Measurements from ENCODE around the gene ARHGDIG.
"Not testable (repeated sequence)": the region's sequence is repeated elsewhere in the genome, so short reads cannot be mapped to it uniquely, and the experiment has no call there.

The ARHGDIG gene

DNA sequence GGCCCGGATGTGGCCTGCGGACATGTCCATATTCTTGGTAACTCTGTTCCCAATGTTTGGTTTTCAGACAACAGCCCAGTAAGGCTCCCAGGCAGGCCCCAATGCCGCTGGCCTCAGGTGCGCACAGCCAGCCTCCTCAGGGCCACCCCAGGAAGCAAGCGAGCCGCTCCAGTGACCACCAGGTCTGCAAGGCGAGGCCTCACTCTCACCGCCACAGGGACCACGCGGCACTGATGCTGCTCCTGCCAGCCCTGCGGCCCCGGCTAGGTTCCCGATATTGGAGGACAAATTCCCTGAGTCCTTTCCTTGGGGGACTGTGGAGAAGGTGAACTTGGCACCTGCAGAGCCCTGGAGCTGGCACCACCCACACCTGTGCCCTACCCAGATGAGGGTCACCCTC is 21.6 kb downstream of the ARHGDIG start:
- no peak for DNase-seq

DNA sequence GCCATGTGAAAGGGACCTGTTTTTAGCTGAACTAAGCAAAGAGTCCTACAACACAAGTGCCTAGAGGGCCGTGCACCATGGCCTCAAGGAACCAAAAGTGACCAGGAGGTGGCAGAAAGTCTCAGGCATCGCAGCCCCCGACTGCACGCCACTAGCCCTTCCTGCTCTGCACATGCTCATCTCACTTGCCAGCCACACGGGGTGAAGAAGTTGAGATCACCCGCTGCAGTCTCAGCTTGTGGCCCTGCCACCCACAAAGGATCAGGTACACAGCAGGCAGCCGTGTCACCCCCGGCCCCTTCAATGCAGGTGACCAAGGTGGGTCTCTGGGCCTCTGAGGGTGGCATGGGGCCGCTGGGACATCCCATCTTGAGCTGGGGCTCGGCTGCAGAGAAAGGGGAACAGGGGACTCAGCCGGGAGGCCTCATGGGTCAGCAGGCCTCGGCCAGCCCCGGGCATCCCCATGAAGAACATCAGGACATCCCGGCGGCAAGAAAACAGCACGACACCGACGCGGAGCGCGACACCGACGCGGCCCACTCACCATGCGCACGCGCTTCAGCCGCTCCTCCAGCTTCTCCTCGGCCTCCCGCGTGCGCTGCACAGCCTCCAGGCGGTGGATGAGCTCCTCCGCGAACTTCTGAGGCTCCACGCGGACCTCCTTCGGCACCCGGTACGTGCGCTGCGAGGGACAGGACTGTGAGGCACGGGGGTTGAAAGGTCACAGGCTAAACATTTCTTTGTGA is 23.5 kb downstream of the ARHGDIG start:
- DNase-seq: no peak

DNA sequence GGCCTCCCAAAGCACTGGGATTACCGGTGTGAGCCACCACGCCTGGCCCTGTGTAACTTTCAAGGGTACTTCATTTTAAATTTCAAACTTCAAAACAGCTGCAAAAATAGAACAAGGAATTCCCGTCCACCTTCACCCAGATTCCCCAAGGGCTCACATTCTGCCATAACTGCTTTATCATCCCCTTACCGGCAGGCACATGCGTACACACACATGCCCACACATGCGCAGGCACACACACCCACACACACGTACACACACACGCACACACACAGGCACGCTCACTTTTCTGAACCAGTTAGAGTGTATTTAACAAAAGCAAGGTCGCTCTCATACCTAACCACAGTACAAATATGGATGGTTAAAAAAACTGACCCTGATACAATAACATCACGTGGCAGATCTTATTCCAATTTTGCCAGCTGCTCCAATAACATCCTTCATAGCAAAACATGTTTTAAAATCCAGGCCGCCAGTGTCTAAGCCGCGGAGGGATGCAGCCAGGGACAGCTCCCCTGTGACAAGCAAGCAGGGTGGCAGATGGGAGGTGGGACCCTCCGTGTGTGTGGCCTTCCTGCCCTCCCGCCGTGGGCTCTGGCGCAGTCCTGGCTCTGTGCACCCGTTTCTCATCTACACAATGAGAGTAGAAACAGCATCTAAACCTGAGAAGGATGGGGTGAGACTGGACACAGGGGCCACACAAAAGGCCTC is 25.7 kb downstream of the ARHGDIG start:
- no peak for DNase-seq

DNA sequence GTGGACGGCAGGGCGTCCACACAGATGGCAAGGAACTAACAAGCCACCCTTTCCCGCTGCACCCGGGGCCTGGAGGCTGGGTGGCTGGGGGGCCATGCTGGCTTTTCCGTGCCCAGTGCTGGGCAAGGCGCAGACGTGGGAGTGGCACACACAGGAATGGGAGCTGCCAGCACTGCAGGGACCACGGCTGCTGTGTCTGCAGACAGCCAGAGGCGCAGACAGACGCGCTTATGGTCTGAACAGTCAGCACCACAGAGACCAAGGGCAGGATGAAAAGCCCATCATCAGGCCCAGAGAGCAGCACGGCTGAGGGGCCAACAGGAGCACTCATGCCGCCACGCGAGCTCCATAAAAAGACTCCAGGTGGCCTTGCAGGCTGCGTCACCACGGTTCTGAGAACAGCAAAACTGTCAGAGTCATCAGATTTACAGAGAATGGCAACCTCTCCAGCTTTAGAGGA is 26.6 kb downstream of the ARHGDIG start:
- no peak for DNase-seq

DNA sequence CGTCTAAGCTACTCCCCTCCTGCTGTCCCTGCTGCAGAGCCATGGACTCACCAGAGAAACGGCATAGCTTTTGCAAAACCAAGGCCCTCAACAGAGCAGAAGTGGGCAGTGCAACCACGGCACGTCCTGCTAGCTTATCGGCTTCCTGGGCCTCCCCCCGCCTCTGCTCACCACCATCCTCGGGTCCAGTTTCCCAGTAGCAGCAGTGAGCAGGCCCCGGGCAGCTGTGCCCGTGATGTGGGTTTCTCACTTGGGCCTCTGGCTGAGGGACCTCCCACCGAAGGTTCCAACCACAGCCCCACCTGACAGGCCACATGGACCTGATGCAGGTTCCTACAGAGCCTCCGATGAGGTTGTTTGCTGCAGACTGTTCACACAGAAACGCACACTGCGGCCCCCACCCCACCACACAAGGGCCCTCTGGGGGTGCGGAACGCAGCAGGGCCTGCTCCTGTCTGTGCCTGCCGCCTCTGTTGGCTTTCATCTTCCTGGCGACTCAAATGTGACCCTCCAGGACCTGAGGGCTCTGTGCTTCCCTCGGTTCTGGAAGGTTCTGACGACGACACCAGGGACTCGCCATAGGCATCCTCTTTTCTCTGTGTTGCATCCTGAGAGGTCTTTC is 27.4 kb downstream of the ARHGDIG start:
- DNase-seq: no peak

DNA sequence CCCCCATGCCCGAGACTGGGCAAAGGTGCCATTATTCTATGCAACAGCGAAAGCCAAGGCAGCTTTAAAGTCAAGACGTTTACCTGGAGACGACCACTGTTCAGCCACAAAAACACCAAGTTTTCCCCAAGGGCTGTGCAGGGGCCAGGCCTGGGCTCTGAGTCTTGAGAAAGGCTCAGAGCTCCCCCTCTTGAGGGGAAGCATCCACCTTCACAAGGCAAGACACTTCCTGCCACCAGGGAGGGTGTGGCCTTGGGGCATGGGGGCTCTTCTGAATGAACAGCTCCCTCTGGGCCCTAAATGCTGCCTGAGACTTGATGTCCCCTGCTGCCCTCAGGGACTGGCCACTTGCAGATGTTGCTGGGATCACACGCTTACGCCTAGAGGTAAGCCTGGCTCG is 29.1 kb downstream of the ARHGDIG start:
- no peak for DNase-seq

DNA sequence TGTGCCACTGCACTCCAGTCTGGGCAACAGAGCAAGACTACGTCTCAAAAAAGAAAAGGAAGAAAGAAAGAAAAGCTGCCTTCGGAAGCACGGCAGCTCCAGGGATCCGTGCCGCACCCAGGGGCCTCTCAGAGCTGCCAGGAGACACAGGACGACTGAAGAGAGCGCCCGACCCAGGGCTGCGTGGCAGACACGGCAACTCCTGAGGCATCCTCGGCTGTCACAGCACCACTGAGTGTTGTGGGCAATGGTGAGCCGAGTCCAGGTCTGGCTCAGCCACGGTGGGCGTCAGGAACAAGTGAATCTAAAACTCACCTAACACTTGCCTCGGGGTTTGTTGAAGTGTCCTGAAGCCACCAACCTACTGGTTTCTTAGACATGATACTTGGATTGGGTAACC is 31.3 kb downstream of the ARHGDIG start:
- DNase-seq: no peak

DNA sequence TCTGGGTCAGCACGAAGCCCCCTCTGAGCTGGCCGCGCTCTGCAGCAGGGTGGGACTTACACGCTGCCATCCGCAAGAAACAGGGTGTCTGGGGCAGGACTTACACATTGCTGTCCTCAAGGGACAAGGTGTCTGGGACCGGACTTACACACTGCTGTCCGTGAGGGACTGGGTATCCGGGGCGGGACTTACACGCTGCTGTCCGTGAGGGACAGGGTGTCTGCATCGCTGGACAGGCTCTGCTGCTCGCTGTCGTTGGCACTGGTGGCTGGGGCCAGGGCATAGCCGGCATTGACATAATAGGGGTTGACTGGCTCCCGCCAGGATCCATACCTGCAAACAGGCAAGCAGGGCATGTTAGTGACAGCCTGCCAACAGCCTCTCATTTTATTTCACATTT is 34.0 kb downstream of the ARHGDIG start:
- DNase-seq: no peak

DNA sequence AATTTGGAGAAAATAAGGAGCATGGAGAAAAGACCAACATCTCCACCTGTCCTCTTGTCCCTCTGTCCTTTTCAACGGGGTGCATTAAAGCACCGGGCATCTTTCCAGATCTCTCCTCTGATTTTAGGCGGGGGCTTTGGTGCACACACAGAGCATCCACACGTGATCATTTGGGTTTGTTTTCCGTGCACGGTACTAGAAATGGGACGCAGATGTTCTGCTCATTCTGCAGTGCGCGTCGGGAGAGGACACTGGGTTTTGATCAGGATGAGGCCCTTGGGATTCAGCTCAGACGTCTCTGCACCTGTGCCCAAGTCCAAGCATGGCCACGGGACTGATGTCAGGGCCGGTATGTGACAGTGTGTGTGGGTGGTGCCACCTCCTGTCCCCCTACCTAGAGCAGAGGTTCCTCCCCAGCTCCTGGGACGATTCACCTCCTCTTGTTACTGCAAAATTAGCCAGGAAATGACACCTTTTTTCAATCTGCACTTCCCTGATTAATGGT is 34.5 kb downstream of the ARHGDIG start:
- DNase-seq: no peak

DNA sequence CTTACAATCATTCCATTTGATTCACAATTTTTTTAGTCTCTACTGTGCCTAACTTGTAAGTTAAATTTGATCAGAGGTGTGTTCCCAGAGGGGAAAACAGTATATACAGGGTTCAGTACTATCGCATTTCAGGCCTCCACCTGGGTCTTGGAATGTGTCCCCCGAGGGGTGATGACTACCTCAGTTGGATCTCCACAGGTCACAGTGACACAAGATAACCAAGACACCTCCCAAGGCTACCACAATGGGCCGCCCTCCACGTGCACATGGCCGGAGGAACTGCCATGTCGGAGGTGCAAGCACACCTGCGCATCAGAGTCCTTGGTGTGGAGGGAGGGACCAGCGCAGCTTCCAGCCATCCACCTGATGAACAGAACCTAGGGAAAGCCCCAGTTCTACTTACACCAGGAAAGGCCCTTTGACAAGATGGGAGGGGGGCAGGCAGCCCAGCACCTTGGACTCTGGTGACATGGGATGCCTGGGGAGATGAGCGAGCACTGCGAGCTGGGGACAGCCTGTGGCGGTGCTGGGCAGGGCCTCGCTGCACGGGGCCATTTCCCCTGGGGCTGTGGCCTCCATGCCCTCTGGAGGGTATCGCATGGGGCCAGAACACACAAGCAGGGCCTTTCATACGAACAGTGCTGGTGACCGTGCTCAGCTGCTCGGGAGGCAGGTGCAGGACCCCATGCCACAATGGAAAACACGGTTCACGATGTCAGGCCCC is 36.5 kb downstream of the ARHGDIG start:
- DNase-seq: no peak

DNA sequence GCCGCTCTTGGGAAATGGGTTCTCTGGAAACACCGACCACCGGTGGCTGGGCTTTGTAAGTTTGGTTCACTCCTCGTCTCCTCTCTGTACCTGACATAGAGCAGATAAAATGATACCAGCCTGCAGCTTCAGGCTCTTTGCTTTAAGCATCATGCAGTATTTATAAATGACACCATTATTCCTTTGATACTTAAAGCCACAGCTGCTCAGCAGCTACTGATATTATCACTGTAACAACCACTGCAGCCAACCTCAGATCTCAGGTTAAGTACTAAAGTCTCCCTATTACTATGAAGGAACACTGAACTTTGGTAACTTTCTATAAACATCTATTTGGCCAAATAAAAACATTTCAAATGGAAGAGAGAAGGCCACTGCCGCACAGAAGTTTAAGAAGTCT is 37.2 kb downstream of the ARHGDIG start:
- DNase-seq: no peak

DNA sequence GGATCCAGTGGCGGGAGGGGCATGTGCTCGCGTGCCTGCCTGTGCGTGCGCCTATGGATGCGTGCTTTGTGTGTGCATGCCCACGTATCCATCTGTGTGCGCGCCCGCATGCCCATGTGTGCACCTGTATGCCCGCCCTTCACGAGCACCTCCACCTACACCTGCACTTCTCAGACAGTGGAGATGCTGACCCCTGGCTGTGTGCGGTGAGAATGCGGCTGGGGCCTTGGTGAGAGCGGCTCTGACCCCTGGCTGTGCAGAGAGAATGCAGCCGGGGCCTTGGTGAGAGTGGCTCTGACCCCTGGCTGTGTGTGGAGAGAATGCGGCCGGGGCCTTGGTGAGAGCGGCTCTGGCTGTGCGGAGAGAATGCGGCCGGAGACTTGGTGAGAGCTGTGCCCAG is 38.2 kb downstream of the ARHGDIG start:
- no peak for DNase-seq

DNA sequence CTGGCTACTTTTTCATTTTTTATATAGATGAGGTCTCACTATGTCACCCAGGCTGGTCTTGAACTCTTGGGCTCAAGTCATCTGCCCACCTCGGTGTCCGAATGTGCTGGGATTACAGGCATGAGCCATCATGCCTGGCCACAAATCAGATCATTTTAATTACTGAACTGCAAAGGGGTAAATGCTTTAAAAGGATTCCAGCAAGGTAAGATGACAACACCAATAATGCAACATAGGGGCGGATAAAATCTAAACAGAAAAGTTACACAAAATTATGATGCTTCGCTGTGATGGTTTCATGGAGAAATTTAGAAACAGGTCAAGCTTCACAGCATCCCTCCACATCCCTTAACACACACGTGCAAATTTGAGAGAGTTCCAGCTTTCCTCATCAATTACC is 39.8 kb downstream of the ARHGDIG start:
- DNase-seq: no peak

DNA sequence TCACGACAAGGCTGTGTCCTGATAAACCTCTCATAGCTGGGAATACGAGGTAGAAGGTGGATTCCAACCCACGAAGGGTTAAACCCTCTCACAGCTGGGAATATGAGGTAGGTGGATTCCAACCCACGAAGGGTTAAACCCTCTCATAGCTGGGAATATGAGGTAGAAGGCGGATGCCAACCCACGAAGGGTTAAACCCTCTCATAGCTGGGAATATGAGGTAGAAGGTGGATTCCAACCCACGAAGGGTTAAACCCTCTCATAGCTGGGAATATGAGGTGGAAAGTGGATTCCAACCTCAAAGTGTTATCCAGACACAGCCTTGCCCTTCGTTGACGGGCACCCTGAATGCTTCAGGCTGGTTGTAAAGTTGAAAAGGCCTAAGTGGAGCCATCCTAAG is 41.1 kb downstream of the ARHGDIG start:
- DNase-seq: no peak

DNA sequence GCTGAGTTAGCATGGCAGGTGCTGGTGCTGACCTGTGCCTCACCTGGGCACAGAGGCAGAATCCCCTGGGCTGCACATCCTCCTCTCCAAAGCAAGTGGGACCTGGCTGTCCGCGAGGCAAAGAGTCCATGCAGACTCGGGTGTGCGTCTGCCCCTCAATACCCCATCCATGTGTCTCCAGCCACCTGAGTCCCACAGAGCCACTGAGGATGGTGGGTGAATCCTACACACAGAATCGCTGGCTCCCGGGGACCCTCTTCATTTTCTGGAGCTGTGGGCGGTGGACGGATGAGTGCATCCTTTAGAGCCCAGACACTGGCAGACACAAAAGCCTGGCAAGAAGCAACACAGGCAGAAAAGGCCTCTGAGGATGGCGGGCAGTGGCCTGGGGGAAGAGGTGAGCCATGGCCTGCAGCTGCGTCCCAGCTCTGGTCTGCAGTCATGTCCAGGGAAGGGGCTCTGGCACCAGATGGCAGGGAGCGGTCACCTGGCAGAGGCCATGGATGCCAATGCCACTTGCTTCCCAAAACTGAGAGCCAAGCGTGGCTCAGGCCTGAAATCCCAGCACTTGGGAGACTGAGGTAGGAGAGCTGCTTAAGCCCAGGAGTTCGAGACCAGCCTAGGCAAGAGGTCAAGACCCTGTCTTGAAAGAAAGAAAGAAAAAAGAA is 42.2 kb downstream of the ARHGDIG start:
- DNase-seq: no peak

DNA sequence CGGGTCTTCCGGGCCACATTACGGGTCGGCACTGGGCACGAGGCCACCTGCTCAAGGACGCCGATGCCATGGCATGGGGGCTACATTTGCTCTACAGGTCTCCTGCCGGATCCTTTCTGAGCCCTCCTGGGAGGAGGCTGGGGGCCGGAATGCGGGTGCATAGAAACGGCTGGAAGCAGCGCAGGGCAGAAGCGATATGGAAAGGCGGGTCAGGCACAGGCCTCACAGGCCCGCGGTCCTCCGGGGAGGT is 43.7 kb downstream of the ARHGDIG start:
- no peak for DNase-seq

DNA sequence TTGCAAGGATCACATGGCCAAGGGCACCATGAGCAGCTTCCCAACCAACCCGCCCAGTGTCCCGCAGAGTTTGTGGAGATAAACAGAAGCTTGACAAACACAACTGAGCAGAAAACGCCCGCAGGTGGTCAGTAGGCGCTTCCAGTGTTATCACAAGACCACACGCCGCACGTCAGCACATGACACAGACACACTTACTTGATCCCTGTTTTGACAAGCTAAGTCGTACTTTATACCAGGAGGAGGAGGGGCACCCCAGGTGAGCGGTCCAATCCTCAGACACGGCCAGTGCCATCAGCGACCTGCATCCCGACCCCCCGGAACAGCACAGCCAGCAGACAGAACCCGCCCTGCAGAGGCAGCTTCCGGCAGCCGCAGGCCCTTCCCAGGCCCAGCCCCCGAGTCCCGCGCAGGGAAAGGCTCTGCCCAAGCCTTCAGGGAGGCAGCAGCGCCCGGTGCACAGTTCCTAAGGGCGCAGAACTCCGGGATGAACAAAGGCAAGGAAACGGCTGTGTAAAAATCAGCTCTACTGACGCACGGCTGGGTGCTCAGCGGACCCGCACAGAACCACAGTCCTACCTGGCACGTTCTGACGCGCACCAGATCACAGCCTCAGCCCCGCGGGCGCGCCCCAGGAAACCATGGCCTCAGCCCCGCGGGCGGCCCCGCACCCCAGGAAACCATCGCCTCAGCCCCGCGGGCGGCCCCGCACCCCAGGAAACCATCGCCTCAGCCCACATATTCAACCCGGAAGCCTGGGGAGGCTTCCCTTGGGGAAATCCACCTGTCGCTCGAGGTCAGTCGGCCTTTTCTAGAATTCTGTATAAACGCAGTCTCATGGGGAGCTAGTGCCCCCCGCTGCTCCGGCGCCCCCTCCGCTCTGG is 44.3 kb downstream of the ARHGDIG start:
- DNase-seq: peak; percentile 43

DNA sequence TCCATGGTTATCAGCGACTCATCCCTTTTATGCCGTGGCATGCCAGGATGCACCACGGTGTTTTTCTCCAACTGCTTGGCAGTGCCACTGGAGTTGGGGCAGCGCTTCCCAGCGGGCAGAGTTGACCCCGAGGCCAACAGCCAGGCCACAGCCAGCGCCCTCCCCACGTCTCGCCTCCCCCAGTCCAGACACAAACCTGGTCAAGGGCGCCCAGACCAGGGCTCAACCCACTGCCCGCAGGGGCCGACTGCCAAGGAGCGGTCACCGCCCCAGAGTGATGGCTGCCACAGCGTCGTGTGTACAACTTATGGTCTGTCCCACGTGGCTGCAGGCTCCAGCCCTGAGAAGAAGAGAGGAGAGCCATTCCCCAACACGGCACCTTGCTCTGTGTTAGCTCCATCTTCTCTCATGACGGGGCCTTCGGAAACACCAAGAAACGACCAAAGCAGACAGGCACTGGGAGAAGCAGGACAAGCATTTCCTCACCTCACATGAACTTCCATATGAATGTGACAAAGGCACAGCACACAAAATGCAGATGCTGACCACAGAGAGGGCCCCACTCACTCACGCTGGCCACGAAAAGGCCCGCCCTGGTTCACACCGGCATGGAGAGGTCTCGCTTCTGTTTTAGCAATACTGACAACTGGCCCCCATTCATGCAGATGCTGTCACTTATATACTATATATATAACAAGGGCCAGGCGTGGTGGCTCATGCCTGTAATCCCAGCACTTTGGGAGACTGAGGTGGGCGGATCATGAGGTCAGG is 45.2 kb downstream of the ARHGDIG start:
- no peak for DNase-seq

DNA sequence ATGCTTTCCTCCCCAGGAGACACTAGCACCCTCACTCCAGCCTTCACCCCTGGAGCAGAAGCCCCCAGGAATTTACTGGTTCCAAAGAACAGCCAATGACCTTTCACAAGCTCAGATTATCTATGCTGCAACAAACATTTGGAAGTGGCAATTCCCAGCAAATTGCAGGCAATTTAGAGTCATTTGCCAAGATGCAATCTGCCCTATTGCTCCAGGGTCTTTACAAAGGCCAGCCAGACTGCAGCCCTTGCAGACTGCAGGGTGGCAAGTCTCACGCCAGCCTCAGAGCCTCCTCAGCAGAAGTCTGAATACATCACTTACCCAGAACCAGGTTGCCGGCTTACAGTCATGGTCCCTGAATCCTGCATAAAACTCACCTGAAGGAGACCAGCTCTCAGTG is 50.4 kb downstream of the ARHGDIG start:
- DNase-seq: no peak

DNA sequence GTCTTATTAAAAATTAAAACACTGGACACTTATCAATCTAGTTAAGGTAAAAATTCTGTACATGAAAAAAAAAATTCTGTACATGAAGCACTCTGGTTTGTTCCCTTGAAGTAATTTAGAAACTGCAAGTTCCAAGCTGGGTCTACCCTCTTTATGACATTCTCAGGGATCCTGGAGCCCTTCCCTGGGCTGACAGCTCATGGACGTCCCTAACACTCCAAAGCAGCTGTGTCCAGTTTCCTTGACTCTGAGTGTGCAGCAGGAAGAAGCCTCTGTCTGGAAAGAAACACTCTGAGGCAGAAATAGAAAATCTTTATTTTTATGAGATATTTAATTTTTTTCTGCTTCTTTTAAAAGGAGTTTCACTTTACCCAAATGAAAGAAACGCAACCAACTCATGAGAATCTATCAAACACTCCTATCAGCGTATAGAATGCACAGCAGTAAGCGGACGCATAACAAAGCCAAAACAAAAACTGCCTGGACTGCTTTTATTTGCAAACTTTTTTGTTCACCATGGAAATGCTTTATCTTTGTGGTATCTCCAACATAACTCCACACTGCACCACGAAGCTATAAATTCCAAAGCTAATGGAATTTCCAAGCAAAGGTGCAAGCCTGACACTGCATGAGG is 50.9 kb downstream of the ARHGDIG start:
- not testable (repeated sequence) for DNase-seq
